ENCODE results near the gene ASNS. TPM values are rescaled to one million over a fixed set of nuclear protein-coding genes. Genes with fewer than 3 reads are reported as not detected.

The ASNS gene
- total RNA-seq, 2 experiments from 2014 or later: 40.6 to 46.5 TPM

Other genes with a start within 250 kb of the ASNS start
- gene TAC1, start 140.3 kb downstream of the ASNS start, total RNA-seq: not detected
- not detected for gene OCM2, start 117.8 kb upstream of the ASNS start, total RNA-seq
- 10 to 100 TPM; 12.8 to 15.5 TPM for gene LMTK2, start 234.5 kb upstream of the ASNS start, total RNA-seq